ENCODE measurements around the gene KIAA0825.

DNA sequence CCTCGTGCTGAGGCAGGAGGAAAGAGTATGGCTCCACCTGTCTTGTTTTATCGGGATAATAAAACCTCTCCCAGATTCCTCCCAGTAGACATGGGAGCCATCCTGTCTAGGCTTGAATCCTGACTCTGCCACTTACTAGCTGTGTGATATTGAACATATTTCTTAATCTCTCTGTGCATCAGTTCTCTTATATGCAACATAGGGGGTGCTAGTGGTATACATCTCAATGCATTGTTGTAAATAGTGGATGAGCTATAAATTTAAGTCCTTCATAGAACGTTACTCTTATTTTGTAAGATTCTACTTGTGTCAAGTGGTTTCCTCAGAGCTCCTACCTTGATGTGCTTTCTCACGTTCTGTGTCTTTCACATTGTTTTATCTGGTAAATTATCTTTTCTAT is 459.3 kb downstream of the KIAA0825 start:
- TF ChIP-seq, protein P1, sequence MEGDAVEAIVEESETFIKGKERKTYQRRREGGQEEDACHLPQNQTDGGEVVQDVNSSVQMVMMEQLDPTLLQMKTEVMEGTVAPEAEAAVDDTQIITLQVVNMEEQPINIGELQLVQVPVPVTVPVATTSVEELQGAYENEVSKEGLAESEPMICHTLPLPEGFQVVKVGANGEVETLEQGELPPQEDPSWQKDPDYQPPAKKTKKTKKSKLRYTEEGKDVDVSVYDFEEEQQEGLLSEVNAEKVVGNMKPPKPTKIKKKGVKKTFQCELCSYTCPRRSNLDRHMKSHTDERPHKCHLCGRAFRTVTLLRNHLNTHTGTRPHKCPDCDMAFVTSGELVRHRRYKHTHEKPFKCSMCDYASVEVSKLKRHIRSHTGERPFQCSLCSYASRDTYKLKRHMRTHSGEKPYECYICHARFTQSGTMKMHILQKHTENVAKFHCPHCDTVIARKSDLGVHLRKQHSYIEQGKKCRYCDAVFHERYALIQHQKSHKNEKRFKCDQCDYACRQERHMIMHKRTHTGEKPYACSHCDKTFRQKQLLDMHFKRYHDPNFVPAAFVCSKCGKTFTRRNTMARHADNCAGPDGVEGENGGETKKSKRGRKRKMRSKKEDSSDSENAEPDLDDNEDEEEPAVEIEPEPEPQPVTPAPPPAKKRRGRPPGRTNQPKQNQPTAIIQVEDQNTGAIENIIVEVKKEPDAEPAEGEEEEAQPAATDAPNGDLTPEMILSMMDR (conservative IDR thresholded peaks at IDR 0.05 in 1 of 2, IDR thresholded peaks at IDR 0.05 in 1 of 2; ENCODE audit: extremely low read depth in 1 of 2, insufficient read depth in 1 of 2, low read depth in 1 of 2, low read length in 2 of 2), result peak in 1 of 2 donors; percentile 3
- TF ChIP-seq EZH2 (IDR thresholded peaks at IDR 0.05; ENCODE audit: borderline replicate concordance, low read length), result no peak
